ENCODE measurements around the gene PSMA7.
"Not testable (repeated sequence)": the region's sequence is repeated elsewhere in the genome, so short reads cannot be mapped to it uniquely, and the experiment has no call there.

The PSMA7 gene

DNA sequence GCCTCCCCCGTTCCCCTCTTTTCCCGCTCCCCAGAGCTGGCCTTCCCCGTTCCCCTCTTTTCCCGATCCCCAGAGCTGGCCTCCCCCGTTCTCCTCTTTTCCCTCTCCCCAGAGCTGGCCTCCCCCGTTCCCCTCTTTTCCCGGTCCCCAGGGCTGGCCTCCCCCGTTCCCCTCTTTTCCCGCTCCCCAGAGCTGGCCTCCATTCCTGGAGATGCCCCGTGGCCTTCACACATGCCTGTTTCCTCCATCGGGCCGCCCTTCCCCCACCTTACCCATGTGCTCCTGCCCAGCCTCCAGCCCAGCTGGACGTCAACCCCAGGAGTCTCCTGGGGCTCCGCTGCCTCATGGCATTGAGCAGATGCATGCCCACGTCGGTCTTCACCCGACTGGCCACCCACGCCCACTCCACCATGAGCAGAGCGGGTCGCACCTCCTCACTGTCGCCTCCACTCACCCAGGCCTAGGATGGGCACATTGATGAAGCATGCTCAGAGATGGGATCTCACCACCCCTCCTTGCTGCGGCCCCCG, 8.7 kb upstream of the PSMA7 start:
- no peak for DNase-seq

DNA sequence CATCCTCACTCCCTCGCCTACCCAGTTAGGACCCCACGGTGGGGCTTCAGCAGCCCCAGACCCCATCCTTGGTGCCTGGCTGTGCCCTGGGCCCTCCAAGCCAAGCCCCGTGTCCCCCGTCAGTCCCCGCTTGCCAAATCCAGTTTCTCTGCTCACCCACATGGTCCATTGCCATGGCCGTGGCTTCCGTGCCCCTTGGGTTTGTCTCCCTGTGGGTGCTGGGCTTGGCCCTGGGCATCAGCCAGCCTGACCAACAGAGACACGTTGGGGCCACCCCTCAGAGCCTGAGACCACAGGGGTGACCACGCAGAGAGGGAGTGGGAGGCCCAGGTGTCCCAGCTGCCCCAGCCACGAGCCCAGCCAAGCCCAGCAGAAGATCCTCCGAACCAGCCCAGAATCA, 8.0 kb upstream of the PSMA7 start:
- DNase-seq = no peak

DNA sequence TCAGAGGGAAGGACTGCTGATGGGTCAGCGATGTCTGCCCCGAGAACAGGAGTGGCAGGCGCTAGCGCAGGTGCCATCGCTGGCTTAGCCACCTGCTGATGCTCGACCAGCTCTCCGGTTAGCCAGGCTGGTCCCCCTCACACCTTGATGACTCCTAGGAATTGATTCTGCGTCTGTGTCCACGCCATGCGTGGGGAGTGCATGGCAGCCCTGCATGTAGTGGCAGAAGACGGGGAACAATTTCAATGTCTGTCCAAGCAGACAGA, 7.0 kb upstream of the PSMA7 start:
- no peak for DNase-seq

DNA sequence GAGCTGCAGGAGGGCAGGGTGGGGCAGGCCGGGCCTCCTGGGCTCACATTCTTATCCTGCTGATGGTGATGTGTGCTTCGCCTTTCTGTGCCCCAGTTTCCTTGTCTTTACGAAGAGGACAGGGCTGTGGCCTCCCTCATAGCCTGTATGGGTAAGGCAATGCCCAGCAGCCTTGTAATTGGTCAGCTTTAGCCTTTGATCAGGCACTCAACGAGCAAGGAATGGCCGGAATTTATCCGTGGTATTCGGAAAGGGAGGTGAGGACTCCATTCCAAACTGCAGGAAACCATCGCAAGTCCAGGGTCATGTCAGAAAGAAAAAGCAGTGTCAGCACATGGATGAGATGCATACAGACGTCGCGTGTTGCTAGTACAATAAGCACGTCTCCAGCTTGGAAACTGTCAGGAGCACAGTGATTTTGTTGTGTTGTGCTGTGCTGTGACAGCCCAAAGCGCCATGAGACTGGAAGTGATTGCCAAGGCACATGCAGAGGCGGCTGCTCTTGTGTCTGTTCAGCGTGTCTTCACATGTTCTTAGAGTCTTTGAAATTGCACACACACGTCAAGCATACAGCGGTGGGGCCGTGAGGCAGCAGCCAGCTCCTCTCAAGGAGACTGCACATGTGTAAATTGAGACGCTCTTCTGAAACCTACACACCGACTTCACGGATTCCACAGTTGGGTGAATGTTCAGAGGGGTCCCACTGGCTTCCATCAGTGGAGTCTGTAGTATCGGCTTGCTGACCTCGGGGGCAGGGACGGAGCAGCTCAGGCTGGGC, 6.5 kb upstream of the PSMA7 start:
- DNase-seq = peak; percentile 56

DNA sequence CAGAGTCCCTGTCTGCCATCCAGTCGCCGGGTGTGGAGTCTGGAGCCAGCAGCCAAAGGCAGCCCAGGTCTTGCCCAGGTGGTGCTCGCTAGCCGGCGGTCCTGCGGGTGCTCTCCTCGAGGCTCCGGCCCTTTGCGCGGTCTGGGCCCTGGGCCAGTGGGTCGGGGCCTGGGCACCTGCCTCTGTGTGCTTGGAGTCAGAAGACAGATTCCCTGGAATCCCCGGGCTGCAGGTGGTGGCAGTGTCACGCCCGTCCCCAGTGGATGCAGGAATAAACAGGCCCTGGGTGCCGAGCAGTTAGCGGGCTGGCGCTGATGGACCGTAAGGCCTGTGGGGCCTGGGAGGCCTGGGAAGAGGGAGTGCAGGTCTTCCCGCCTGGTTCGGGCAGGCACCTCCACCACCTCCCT, 5.7 kb upstream of the PSMA7 start:
- DNase-seq = peak; percentile 9

DNA sequence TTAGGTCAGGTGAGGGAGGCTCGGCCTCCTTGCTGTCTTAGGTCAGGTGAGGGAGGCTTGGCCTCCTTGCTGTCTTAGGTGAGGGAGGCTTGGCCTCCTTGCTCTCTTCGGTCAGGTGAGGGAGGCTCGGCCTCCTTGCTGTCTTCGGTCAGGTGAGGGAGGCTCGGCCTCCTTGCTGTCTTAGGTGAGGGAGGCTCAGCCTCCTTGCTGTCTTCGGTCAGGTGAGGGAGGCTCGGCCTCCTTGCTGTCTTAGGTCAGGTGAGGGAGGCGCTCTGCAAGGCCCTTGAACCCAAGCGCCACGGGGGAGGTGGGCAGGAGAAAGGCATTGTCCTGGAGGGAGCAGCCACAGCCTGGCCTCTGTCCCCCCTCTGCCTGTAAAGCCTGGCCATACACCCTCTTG, 5.2 kb upstream of the PSMA7 start:
- DNase-seq = not testable (repeated sequence)

DNA sequence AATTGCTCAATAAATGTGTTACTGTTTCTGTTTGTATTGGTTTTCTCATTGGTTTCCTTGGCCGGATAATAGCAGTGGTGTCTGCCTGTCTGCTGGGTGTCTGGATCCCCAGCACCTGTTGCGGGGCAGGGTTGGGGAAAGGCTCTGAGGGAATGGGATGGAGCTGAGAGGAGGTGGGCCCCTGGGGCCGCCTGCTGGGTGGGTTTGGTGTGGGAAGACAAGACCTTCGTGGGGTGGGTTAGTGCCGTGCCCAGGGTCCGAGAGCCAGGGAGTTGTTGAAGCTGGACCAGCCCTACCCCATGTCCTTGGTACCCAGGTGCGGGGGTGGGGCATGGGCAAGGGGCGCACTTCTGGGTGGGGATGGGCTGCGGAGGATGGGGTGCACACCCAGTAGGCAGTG, 4.3 kb upstream of the PSMA7 start:
- DNase-seq = no peak

DNA sequence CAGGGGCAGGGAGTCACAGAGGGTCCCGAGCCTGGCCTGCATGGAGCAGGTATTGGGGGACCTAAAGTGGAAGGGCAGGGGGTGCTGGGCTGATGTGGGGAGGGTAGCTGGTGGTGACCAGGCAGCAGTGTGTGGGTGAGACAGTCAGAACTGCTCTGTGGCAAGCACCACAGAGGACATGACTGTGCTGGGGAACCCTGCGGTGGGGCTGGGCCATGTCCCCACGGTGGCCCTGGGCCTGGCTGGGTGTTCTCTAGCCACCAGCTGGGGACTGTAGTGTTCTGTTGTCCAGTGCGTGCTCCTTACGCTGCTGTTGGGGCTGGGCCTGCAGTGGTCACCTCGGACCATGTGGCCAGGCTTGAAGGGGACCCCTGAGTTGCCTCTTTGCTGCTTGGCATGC, 3.9 kb upstream of the PSMA7 start:
- no peak for DNase-seq

DNA sequence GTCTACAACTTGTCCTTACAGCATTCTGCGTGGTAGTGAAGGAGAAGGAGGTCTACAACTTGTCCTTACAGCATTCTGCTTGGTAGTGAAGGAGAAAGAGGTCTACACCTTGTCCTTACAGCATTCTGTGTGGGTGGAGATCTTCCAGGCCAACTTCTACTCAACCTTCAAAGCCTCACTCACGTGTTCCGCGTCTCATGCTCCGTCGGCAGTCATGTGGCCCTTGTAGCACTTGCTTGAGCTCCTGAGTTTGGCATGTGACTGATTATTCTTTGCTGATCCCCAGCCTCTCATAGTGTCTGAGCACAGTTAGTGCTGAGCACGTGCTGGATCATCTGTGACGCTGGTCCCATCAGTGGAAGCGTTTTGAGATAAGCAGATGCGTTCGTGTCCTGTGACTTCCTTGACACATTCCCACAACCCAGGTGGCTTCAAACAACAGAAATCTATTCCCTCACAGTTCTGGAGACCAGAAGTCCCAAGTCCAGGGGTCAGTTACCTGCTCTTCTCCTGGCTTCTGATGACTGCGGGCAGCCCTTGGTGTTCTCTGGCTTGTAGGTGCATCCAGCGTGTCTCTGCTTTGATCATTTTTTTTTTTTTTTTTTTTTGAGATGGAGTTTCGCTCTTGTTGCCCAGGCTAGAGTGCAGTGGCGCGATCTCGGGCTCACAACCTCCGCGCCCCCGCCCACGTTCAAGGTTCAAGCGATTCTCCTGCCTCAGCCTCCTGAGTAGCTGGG, 3.0 kb upstream of the PSMA7 start:
- DNase-seq = no peak

DNA sequence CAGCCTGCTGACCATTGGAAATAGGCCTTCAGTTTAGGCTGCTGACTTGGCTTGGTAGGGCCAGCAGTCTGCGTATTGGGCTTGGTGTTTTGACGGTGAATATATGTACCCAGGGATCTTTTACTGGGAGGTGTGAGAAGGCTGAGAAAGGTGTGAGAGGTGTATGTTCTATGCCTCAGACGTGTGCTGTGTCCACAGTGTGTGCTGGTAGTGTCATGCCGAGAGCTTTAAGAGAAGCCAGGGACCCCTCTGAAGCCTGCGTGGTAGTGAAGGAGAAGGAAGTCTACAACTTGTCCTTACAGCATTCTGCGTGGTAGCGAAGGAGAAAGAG, 2.5 kb upstream of the PSMA7 start:
- no peak for DNase-seq

DNA sequence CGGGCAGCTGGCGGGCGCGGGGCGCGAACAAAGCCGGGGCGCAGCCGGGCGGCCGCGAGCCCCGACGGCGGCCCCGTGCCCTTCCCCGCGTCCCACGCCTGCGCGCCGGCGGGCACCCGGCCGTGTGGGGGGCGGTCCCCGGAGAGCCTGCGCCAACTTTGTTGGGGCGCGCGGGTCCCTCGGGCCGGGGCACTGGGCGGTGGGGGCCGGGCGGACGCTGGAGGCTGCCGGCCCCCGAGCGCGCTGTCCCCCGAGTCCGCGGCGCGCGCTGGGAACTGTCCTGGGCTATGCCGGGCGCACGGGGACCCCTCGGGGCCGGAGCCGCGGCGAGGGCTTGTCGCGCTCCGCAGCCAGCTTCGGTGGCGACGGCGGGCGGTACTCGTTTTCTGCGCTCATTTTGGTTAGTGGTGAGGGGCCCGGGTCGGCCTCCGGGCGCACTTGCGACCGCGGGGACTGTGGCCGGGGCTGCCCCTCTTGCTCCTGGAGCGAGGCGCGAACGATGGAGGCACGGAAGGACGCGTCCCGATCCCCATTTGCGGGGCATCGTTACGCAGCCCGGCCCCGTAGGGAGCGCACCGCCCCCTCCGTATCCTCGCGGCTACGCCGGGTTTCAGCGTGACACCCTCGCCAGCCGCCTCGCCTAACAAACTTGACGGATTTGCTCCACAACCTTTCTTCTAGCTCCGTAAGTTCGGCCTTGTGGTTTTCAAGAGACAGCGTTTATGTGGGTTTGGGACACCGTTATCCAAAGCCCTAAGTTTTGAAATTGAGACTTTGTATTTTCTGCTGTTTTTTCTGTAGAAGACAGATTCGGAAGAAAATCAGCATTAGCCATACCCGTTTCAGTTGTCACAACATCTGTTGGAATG, 997 bp upstream of the PSMA7 start:
- peak; percentile 73 for DNase-seq

DNA sequence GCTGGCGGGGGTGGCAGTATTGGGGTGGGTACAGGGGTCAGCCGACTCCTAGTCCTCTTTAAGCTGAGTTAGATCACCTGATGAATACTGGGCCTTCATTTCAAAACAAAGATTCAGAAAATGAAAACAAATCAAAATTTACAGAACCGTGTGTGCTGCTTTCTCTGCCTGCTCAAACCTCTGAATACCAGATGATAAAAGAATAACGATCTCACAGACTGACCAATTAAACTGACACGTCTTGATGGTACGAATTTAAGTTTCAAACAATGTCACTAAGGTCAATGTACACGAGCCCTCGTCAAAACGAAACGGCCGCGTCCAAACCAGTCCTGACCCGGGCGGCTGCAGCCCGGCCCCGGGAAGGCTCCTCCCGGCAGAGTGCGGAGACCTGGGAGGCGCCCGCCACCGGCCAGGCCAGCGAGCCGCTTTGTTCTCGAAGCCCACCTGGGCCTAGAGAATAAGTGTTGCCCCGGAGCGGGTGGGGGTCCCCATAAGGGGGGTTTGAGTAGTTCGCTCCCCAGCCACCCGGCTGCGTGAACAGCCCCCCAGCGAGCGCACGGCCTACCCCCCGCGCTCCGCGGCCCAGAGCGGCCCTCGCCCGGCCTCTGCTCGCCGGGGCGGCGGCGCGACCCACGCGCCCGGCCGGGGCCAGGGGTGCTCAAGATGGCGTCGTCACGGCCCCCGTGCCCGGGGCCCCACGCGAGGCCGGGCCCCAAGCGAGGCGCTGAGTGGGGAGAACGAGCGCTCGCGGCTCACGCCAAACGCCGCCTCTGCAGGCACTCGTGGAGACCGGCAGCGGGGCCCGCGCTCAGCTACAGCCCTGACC, 728 bp downstream of the PSMA7 start:
- peak; percentile 55 for DNase-seq

DNA sequence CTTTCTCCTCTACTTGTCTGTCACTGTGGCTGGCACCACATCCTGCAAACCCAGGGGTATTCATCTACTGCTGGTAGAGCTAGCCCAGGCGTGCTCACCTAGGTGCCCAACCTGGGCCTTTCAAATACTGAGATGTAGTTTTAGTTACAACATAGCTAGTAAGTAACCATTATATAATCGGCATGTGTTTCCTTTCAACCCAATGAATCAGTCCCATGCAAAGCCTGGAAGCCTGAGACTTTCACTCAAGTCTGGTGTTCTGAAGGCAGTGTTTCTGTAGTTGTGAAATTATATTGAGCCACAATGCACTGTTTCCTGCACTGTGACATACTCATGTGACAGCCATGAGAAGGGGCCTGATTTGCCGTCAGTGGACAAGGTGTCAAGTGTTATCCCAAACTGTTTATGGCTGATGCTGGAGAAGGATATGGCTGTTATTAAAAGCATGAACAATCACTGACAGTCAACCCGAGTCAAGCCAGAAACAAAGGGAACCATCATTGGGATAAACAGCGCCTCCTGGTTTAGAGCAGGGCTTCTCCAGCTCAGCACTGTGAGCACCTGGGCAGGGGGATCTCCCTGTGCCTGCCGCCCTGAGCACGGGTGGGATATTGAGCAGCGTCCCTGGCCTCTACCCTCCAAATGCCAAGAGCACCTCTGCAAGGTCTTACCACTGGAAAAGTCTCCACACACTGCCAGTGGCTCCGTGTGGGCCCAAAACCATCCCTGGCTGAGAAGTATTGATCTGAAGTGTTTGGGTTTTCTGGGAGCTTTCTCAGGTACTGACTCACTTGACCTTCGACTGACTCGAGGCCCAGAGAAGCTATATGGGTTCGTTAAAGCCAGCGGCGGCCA, 1.6 kb downstream of the PSMA7 start:
- DNase-seq = peak; percentile 17

DNA sequence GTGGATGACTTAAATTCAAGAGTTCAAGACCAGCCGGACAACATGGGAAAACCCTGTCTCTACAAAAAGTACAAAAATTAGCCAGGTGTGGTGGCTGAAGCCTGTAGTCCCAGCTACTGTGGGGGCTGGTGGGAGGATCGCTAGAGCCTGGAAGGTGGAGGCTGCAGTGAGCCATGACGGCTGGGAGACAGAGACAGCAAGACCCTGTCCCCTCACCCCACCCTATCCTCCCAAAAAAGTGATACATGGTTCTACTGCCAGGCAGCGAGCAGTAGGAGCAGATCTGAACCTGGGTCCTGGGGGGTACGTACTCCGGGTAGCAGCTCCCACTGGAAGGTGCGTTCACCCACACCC, 2.2 kb downstream of the PSMA7 start:
- no peak for DNase-seq

DNA sequence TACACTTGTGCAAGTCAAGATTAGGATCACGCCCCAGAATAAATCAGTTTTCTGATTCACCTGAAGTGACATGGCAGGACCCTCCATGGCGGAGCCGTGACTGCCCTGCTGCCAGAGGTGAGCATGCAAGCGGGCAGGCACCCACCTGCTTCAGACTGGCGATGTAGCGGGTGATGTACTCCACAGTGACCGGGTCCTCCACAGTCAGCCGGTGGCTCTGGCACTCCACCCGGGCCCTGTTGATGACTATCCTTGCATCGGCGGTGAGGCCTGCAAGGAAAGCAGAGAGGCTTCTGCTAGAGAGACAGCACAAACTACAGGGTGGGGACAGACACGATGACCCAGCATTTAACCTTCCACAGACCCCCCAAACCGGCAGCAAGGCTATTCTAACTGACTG, 3.6 kb downstream of the PSMA7 start:
- DNase-seq = no peak

DNA sequence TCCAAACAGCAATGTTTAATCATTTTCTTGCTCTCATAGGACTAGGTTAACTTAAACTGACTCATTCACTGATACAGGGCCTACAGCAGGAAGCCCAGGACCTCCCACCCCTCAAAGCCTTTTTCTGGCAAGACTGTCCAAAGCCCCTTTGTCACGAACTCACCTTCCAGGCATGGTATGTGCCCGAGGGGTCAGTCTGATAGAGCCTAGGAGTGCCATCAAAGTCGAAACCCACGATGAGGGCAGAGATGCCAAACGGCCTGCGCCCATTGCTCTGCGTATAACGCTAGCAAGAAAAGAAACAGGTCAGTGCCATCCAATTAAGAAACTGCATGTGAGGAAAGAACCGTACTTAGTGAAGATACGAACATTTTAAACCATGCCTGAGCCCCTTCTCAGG, 4.3 kb downstream of the PSMA7 start:
- DNase-seq = no peak

DNA sequence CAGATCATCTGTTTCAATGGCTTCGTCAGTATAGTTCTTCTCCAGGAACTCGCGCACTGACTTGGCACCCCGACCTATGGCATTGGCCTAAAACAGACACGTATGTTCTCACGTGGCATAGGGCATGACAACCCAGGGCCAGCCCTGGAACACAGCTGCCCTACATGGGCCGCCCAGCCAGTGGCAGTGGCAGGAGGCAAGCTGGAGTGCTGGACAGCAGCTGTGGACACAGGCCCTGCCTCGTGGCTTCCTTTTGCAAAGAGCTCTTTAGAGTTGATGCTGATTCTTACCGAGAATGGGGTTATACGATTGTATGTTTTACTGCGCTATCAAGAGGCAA, 5.0 kb downstream of the PSMA7 start:
- no peak for DNase-seq

DNA sequence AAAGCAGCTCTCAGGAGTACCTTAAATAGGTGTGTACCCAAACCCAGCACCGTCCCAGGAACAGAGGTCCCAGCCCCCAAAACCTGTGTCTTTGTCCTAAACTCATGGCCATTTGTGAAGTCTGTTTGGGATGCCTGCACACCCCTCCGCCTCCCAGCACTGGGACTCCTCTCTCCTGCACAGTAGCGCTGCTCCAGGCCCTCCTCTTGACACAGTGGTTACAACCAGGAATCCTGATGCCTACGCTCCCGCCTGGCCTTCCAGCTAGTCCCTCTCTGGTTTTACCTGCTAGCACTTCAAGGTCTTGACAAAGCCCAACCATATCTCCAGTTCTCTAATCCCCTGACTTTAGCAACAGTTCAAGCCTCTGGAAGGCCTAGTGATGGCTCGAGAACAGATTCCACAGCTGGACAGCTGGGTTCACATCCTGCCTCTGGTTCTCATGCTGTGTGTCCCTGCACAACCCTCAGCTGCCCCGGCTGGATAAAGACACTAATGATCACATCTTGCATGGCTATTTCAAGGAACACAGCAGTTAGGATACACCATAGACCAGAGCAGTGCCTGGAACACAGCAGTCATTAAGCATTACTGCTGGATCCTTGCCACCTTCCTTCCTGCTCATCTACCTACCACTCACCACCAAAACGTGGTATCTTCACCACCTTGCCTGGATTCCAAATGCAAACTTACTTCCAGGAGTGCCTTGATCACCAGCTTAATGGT, 5.6 kb downstream of the PSMA7 start:
- DNase-seq = no peak

DNA sequence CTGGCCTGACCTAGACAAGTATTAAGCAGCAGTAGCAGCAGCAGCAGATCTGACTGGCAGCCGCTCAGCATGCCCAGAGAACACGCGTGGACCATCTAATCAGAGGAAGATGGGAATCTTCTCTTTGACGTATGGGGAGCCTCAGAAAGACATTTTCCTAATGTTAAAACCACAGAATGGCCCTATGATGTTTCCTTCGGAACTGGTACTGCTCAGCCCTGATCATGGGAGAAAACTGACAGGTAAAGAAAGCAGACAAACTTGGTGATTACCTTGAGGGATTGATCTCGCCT, 6.2 kb downstream of the PSMA7 start:
- no peak for DNase-seq

DNA sequence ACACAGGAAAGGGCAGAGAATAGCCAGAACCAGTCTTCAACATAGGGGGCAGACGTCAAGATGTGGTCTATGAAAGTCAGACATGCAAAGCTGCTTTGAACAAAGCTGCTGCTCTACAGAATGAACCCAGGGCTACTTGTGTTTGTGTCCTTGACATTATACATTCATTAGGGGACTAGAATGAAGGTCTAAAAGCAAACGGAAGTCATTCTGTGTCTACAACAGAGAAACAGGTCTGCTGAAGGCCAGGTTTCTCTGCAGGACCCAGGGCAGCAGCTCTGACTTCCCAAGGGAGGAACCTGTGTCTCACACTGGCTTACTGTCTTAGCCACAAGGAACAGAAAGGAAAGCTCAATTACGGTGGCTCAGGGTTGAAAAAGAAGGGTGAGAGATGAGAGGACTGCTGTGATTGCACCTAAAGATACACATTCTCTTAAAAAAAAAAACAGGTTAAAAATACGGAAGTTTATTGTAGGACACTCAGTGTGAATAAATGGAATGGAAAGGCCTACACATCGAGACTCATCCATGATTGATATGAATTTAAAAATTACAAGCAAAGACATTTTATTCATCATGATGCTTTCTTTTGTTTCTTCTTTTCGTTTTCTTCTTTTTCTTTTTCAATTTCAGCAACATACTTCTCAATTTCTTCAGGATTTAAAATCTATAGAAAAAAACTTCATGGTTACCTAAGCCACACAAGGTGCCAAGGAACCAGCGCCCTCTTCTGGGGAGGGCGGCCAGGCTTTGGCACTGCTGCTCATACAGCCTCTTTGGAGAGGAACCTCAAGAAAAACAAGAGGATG, 6.7 kb downstream of the PSMA7 start:
- peak; percentile 84 for DNase-seq

Data from eye (tissue), 1 donor.